SK-N-SH (cell line): Measurements from ENCODE around the gene CNTNAP2. TPM values are rescaled to one million over a fixed set of nuclear protein-coding genes. Genes with fewer than 3 reads are reported as not detected.

Experiments used
- CTCF ChIA-PET: fragments of 300-600, 350-600 bp; formaldehyde crosslinking; extraction: SDS; loops from one replicate; lab custom pipeline; 2021; lab: Yijun Ruan, JAX
- POLR2A ChIA-PET: fragments of 350-600 bp; sonication (Branson Sonifier 250); formaldehyde crosslinking; extraction: SDS; loops from one replicate; lab custom pipeline; 2020; ENCODE audit warnings: antibody characterized with exemption, inconsistent platforms; lab: Yijun Ruan, JAX
- DNase-seq: peaks from one replicate; pipeline ENCODE4 v3.0.0; 2012
- H2AFZ ChIP-seq: fragments of 200-600 bp; sonication (generic); 2 replicates; pipeline ENCODE4 v1.8.1; 2016; ENCODE audit warnings: antibody characterized with exemption, mild to moderate bottlenecking, low read depth
- H3F3A ChIP-seq: fragments of 200-600 bp; sonication (generic); replicated peaks from 2 replicates; pipeline ENCODE3; 2016; ENCODE audit warnings: antibody characterized with exemption, mild to moderate bottlenecking; ENCODE audit not compliant: insufficient read depth
- H3K27ac ChIP-seq, 2 experiments: fragments of 200-500 bp in 1 of 2; fragments of 200-600 bp in 1 of 2; sonication (Bioruptor generic) in 1 of 2; sonication (generic), shearing (Covaris generic) in 1 of 2; 2 replicates each; pipeline versions ENCODE4 v1.5.1 to v1.6.1; 2014 to 2016; ENCODE audit warnings: low read depth in 2 of 2, inconsistent platforms in 1 of 2, low read length in 1 of 2, mild to moderate bottlenecking in 1 of 2, mixed read lengths in 1 of 2
- H3K27me3 ChIP-seq: fragments of 200-600 bp; sonication (generic), shearing (Covaris generic); 2 replicates; pipeline ENCODE4 v1.6.1; 2016; ENCODE audit warnings: mixed run types; ENCODE audit not compliant: insufficient read depth
- H3K36me3 ChIP-seq, 2 experiments: fragments of 200-500 bp in 1 of 2; fragments of 200-600 bp in 1 of 2; sonication (Bioruptor generic) in 1 of 2; sonication (generic) in 1 of 2; replicated peaks in 1 of 2; 2 replicates each; pipeline versions ENCODE3 to v1.5.1; 2014 to 2016; ENCODE audit warnings: low read length in 1 of 2, mild to moderate bottlenecking in 1 of 2; ENCODE audit not compliant: insufficient read depth in 2 of 2, control insufficient read depth in 1 of 2
- H3K4me1 ChIP-seq, 2 experiments: fragments of 200-500 bp in 1 of 2; fragments of 200-600 bp in 1 of 2; sonication (Bioruptor generic) in 1 of 2; sonication (generic), shearing (Covaris generic) in 1 of 2; 2 replicates each; pipeline versions ENCODE4 v1.5.1 to v1.6.1; 2014 to 2016; ENCODE audit warnings: low read depth in 1 of 2, low read length in 1 of 2, mixed run types in 1 of 2; ENCODE audit not compliant: insufficient read depth in 2 of 2, control insufficient read depth in 1 of 2
- H3K4me2 ChIP-seq: fragments of 200-600 bp; sonication (generic), shearing (Covaris generic); 2 replicates; pipeline ENCODE4 v1.6.1; 2017; ENCODE audit warnings: mixed run types
- H3K4me3 ChIP-seq, 2 experiments: fragments of 200-500 bp in 1 of 2; fragments of 200-600 bp in 1 of 2; sonication (Bioruptor generic) in 1 of 2; sonication (generic), shearing (Covaris generic) in 1 of 2; 2 replicates each; pipeline versions ENCODE4 v1.5.1 to v1.8.1; 2014 to 2016; ENCODE audit warnings: low read depth in 2 of 2, inconsistent platforms in 1 of 2, low read length in 1 of 2, mild to moderate bottlenecking in 1 of 2, mixed read lengths in 1 of 2, moderate library complexity in 1 of 2
- H3K79me2 ChIP-seq: fragments of 200-600 bp; sonication (generic); 2 replicates; pipeline ENCODE4 v1.8.1; 2017; ENCODE audit warnings: mild to moderate bottlenecking; ENCODE audit not compliant: insufficient read depth
- H3K9ac ChIP-seq: fragments of 200-600 bp; sonication (generic); 2 replicates; pipeline ENCODE4 v1.6.1; 2017; ENCODE audit warnings: mixed run types
- H3K9me2 ChIP-seq: fragments of 200-600 bp; sonication (generic); 2 replicates; pipeline ENCODE4 v1.6.1; 2017; ENCODE audit warnings: mixed run types
- H3K9me3 ChIP-seq: fragments of 200-600 bp; sonication (generic); 2 replicates; pipeline ENCODE4 v1.6.1; 2017; ENCODE audit warnings: mixed run types, mild to moderate bottlenecking, moderate library complexity
- H4K20me1 ChIP-seq: fragments of 200-600 bp; sonication (generic); 2 replicates; pipeline ENCODE4 v1.6.1; 2017; ENCODE audit warnings: mild to moderate bottlenecking, mixed run types; ENCODE audit not compliant: insufficient read depth
- ELF1 ChIP-seq: IDR thresholded peaks from 2 replicates; pipeline ENCODE4 v1.4.0; 2012
- GABPA ChIP-seq: IDR thresholded peaks from 2 replicates; pipeline ENCODE4 v1.4.0; 2012; ENCODE audit warnings: low read depth, mild to moderate bottlenecking
- GATA2 ChIP-seq: sonication (generic); formaldehyde crosslinking; IDR thresholded peaks from 2 replicates; pipeline ENCODE4 v1.5.0; 2020; ENCODE audit warnings: mild to moderate bottlenecking, missing genetic modification reagents
- JUND ChIP-seq: IDR thresholded peaks from 2 replicates; pipeline ENCODE4 v1.4.0; 2012
- NFIC ChIP-seq: IDR thresholded peaks from 2 replicates; pipeline ENCODE4 v1.4.0; 2012; ENCODE audit warnings: borderline replicate concordance
- REST ChIP-seq: IDR thresholded peaks from 2 replicates; pipeline ENCODE4 v1.6.1; 2012; ENCODE audit warnings: mild to moderate bottlenecking, low read depth, low read length, moderate library complexity
- SIN3A ChIP-seq: IDR thresholded peaks from 2 replicates; pipeline ENCODE4 v1.6.1; 2012; ENCODE audit warnings: low read depth, mild to moderate bottlenecking, low read length, moderate library complexity, borderline replicate concordance
- SMC3 ChIP-seq: IDR thresholded peaks from 2 replicates; pipeline ENCODE4 v1.6.1; 2012; ENCODE audit warnings: low read depth, low read length, improper control_type of control experiment
- TAF1 ChIP-seq: IDR thresholded peaks from 2 replicates; pipeline ENCODE4 v1.6.1; 2012; ENCODE audit warnings: low read depth, mild to moderate bottlenecking, low read length, moderate library complexity, borderline replicate concordance
- TEAD4 ChIP-seq: IDR thresholded peaks from 2 replicates; pipeline ENCODE4 v1.4.0; 2012; ENCODE audit warnings: mild to moderate bottlenecking, borderline replicate concordance; ENCODE audit not compliant: insufficient read depth
- USF2 ChIP-seq: fragments of 150-350 bp; IDR thresholded peaks from 2 replicates; pipeline ENCODE4 v1.6.1; 2017; ENCODE audit warnings: antibody characterized with exemption, low read length, low read depth, borderline replicate concordance
- YY1 ChIP-seq: IDR thresholded peaks from 2 replicates; pipeline ENCODE4 v1.4.0; 2012; ENCODE audit warnings: low read depth, mild to moderate bottlenecking
- ZBTB33 ChIP-seq: IDR thresholded peaks from 2 replicates; pipeline ENCODE4 v1.4.0; 2012; ENCODE audit warnings: low read depth, borderline replicate concordance
- WGBS: methylation state at CpG from one replicate; pipeline ENCODE4 v1.1.6; 2017; ENCODE audit warnings: low lambda C conversion rate; 5-methylcytosine and 5-hydroxymethylcytosine counted together
- polyA plus RNA-seq, 3 experiments: library from polyadenylated mRNA; depleted of rRNA; stranded (reverse); fragments of >200 nt; gene quantifications; 2 replicates each; pipeline ENCODE4 v1.2.3, GENCODE V29; 2012
- TF ChIP-seq, protein P1 (sequence below): IDR thresholded peaks from 2 replicates; pipeline ENCODE4; 2012

Gene CNTNAP2
- polyA plus RNA-seq, 1 of the 3 experiments (the other 2 are of a cell fraction): 3.4 TPM

DNA sequence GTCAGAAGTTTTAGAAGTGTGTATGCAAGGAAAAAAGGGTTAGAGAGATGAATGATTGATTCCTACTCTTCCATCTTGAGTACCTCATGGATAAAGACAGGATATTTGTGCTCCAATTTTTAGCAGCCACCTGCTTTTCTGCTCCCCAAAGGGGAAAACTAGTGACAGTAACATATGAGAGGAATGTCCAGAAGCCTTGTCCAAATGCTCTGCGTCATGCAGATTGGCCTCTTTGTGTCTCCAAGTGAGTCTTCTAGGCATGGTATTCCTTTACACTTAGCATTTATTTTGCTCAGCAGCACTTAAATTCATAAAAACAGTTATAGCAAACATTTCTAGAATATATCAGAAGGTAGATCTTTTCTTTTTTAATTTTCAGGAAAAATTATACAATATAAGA is 306.8 kb downstream of the CNTNAP2 start:
- Histone ChIP-seq H3F3A (peaks cover 3% of the 10 kb centered on the region), H3K79me2 (no peaks in the 10 kb centered on the region), H4K20me1 (no peaks in the 10 kb centered on the region), H3K9me2 (no peaks in the 10 kb centered on the region), H3K9ac (no peak overlapping the region), H3K4me3 (no peak overlapping the region)
- WGBS: 54% methylated on average over 1 of the region's 1 CpG
- no peak for DNase-seq
- TF ChIP-seq TAF1 (no peak), ELF1 (no peak), JUND (no peak), SMC3 (no peak)
- TF ChIP-seq, protein P1, sequence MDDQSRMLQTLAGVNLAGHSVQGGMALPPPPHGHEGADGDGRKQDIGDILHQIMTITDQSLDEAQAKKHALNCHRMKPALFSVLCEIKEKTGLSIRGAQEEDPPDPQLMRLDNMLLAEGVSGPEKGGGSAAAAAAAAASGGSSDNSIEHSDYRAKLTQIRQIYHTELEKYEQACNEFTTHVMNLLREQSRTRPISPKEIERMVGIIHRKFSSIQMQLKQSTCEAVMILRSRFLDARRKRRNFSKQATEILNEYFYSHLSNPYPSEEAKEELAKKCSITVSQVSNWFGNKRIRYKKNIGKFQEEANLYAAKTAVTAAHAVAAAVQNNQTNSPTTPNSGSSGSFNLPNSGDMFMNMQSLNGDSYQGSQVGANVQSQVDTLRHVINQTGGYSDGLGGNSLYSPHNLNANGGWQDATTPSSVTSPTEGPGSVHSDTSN: no peak
- TF ChIP-seq, all 33 proteins: peak for 0
- no peaks in the 10 kb centered on the region for H3K36me3 ChIP-seq
- CTCF ChIA-PET: interaction anchor here (1.5 kb wide), 1 partner anchor 11 kb away, joined by 6 read pairs; no protein-coding TSS in a partner anchor
- H2AFZ ChIP-seq: no peak overlapping the region
- POLR2A ChIA-PET: no interaction called here
- H3K27me3 ChIP-seq: no peaks in the 10 kb centered on the region
- H3K27ac ChIP-seq: no peak overlapping the region
- H3K4me1 ChIP-seq: no peaks in the 10 kb centered on the region
- H3K9me3 ChIP-seq: no peaks in the 10 kb centered on the region
- H3K4me2 ChIP-seq: no peak overlapping the region

- Histone ChIP-seq H3K9me3 (no peaks in the 10 kb centered on the region), H3K27me3 (no peaks in the 10 kb centered on the region), H3K27ac (no peak overlapping the region), H3K9ac (no peak overlapping the region), H3K4me2 (no peak overlapping the region), H3K4me3 (no peak overlapping the region), H3K4me1 (no peaks in the 10 kb centered on the region), H4K20me1 (no peaks in the 10 kb centered on the region), H3K9me2 (no peaks in the 10 kb centered on the region), H3K79me2 (no peaks in the 10 kb centered on the region), H3K36me3 (no peaks in the 10 kb centered on the region), H3F3A (peaks cover 3% of the 10 kb centered on the region), H2AFZ (no peak overlapping the region)
- POLR2A ChIA-PET: no interaction called here
- 28% methylated on average over 6 of the region's 6 CpGs for WGBS
- CTCF ChIA-PET: no interaction called here
- TF ChIP-seq ZBTB33 (no peak), GATA2 (CRISPR knock-in tag) (no peak), NFIC (no peak)
- no peak for DNase-seq
Measured at GRCh38 chr7:146424084-146424483, 307.5 kb downstream of the CNTNAP2 start.

GRCh38 chr7:146433501-146433900 is 316.9 kb downstream of the CNTNAP2 start:
- Histone ChIP-seq H3K9me3 (no peaks in the 10 kb centered on the region), H3K36me3 (no peaks in the 10 kb centered on the region), H3K27ac (no peak overlapping the region), H3K4me3 (no peak overlapping the region), H3K79me2 (no peaks in the 10 kb centered on the region), H3K9me2 (no peaks in the 10 kb centered on the region), H4K20me1 (no peaks in the 10 kb centered on the region), H3K27me3 (no peaks in the 10 kb centered on the region), H2AFZ (no peak overlapping the region), H3K9ac (no peak overlapping the region), H3K4me1 (no peaks in the 10 kb centered on the region), H3F3A (no peaks in the 10 kb centered on the region), H3K4me2 (no peak overlapping the region)
- no peak for DNase-seq
- CTCF ChIA-PET: interaction anchor here (1.3 kb wide), 1 partner anchor 14 kb away, joined by 3 read pairs; no protein-coding TSS in a partner anchor
- WGBS: 47% methylated on average over 3 of the region's 3 CpGs
- POLR2A ChIA-PET: no interaction called here
- no peak for TF ChIP-seq TEAD4
- TF ChIP-seq SMC3: no peak
- TF ChIP-seq GATA2 (CRISPR knock-in tag): no peak
- TF ChIP-seq USF2: no peak
- TF ChIP-seq REST: no peak
- no peak for TF ChIP-seq GABPA
- TF ChIP-seq YY1: no peak
- no peak for TF ChIP-seq SIN3A
